Measurements from ENCODE around the gene FES. TPM values are rescaled to one million over a fixed set of nuclear protein-coding genes. Genes with fewer than 3 reads are reported as not detected.

The FES gene
- total and polyA plus RNA-seq, 2 experiments from 2014 or later: 3.5 TPM

- no peaks in the 10 kb centered on the region for H3K36me3 ChIP-seq (ENCODE audit: low read depth)
- H3K4me2 ChIP-seq (ENCODE audit: unreplicated experiment): no peak overlapping the region
- peaks cover 30% of the 10 kb centered on the region for H3K4me1 ChIP-seq (ENCODE audit: insufficient read depth)
- TF ChIP-seq EZH2phosphoT487 (IDR thresholded peaks at IDR 0.05; ENCODE audit: insufficient read depth, low read depth) (no peak), EZH2 (IDR thresholded peaks at IDR 0.05; ENCODE audit: insufficient read depth, poor library complexity, severe bottlenecking) (no peak)
- 89 to 93% methylated on average over 4 of the region's 4 CpGs for WGBS, 2 experiments (ENCODE audit: low coverage in 1 of 2, low lambda C conversion rate in 2 of 2, missing lambda C conversion rate in 2 of 2)
- H3K4me3 ChIP-seq: no peak overlapping the region
- no peaks in the 10 kb centered on the region for H3K9me2 ChIP-seq (ENCODE audit: insufficient read depth)
- peaks cover 30% of the 10 kb centered on the region for H3F3A ChIP-seq (ENCODE audit: insufficient read depth)
- no peak for DNase-seq
- H2AFZ ChIP-seq: no peak overlapping the region
- H3K79me2 ChIP-seq (ENCODE audit: insufficient read depth): peaks cover 7% of the 10 kb centered on the region
- no peaks in the 10 kb centered on the region for H3K9me3 ChIP-seq (ENCODE audit: low read depth)
- H3K27me3 ChIP-seq (replicated peaks; ENCODE audit: insufficient read depth): no peaks in the 10 kb centered on the region
- no peaks in the 10 kb centered on the region for H4K20me1 ChIP-seq (ENCODE audit: insufficient read depth)
- in situ Hi-C loops (cut with MboI): no loop called here
- no peak overlapping the region for H3K27ac ChIP-seq
- no peak overlapping the region for H3K9ac ChIP-seq
These were observed 18.6 kb upstream of the FES start for GRCh38 chr15:90865702-90866101.

GRCh38 chr15:90866161-90866715 lies 18.1 kb upstream of the FES start:
- DNase-seq: no peak
- Histone ChIP-seq H3K9ac (no peak overlapping the region), H3K4me1 (ENCODE audit: insufficient read depth) (peaks cover 31% of the 10 kb centered on the region), H3K9me2 (ENCODE audit: insufficient read depth) (no peaks in the 10 kb centered on the region), H2AFZ (no peak overlapping the region), H3K27me3 (replicated peaks; ENCODE audit: insufficient read depth) (no peaks in the 10 kb centered on the region), H3K36me3 (ENCODE audit: low read depth) (no peaks in the 10 kb centered on the region), H3K4me2 (ENCODE audit: unreplicated experiment) (no peak overlapping the region), H3F3A (ENCODE audit: insufficient read depth) (peaks cover 32% of the 10 kb centered on the region), H3K79me2 (ENCODE audit: insufficient read depth) (peaks cover 11% of the 10 kb centered on the region), H3K27ac (no peak overlapping the region), H4K20me1 (ENCODE audit: insufficient read depth) (no peaks in the 10 kb centered on the region), H3K9me3 (ENCODE audit: low read depth) (no peaks in the 10 kb centered on the region), H3K4me3 (no peak overlapping the region)
- TF ChIP-seq EZH2phosphoT487 (IDR thresholded peaks at IDR 0.05; ENCODE audit: insufficient read depth, low read depth): no peak
- no peak for TF ChIP-seq EZH2 (IDR thresholded peaks at IDR 0.05; ENCODE audit: insufficient read depth, poor library complexity, severe bottlenecking)
- 56 to 57% methylated on average over 16 of the region's 16 CpGs for WGBS, 2 experiments (ENCODE audit: low coverage in 1 of 2, low lambda C conversion rate in 2 of 2, missing lambda C conversion rate in 2 of 2)
- in situ Hi-C loops (cut with MboI): no loop called here

GRCh38 chr15:90866800-90867199 lies 17.5 kb upstream of the FES start:
- in situ Hi-C loops (cut with MboI): no loop called here
- peaks cover 32% of the 10 kb centered on the region for H3F3A ChIP-seq (ENCODE audit: insufficient read depth)

GRCh38 chr15:90868261-90868689 lies 16.0 kb upstream of the FES start, which contains the start of gene FURIN:
FURIN (plus strand) TSS chr15:90868588; CDS start chr15:90875741, 7,153 bp downstream.
- H3K27ac ChIP-seq: peak within 1 kb of the TSS; percentile 90
- peak within 1 kb of the TSS; percentile 86 for H3K4me2 ChIP-seq (ENCODE audit: unreplicated experiment)
- peaks cover 29% of the 10 kb centered on the region for H3K79me2 ChIP-seq (ENCODE audit: insufficient read depth)
- H3K36me3 ChIP-seq (ENCODE audit: low read depth): no peaks in the 10 kb centered on the region
- peaks cover 36% of the 10 kb centered on the region for H3F3A ChIP-seq (ENCODE audit: insufficient read depth)
- TF ChIP-seq EZH2phosphoT487 (IDR thresholded peaks at IDR 0.05; ENCODE audit: insufficient read depth, low read depth) (no peak), EZH2 (IDR thresholded peaks at IDR 0.05; ENCODE audit: insufficient read depth, poor library complexity, severe bottlenecking) (no peak)
- no peak for DNase-seq
- no peak within 1 kb of the TSS for H3K4me3 ChIP-seq
- H3K9me2 ChIP-seq (ENCODE audit: insufficient read depth): no peaks in the 10 kb centered on the region
- H2AFZ ChIP-seq: 0 out of 2 replicates have a peak within 1 kb of the TSS, but pooled peaks have one; percentile 41
- WGBS, 2 experiments (ENCODE audit: low coverage in 1 of 2, low lambda C conversion rate in 2 of 2, missing lambda C conversion rate in 2 of 2): 89 to 92% methylated on average over 6 of the region's 6 CpGs
- peak within 1 kb of the TSS; percentile 65 for H3K9ac ChIP-seq
- no peaks in the 10 kb centered on the region for H4K20me1 ChIP-seq (ENCODE audit: insufficient read depth)
- no peaks in the 10 kb centered on the region for H3K9me3 ChIP-seq (ENCODE audit: low read depth)
- H3K27me3 ChIP-seq (replicated peaks; ENCODE audit: insufficient read depth): no peaks in the 10 kb centered on the region
- in situ Hi-C loops (cut with MboI): no loop called here
- peaks cover 40% of the 10 kb centered on the region for H3K4me1 ChIP-seq (ENCODE audit: insufficient read depth)

More at GRCh38 chr15:90866800-90867199, 17.5 kb upstream of the FES start:
- no peak overlapping the region for H3K4me2 ChIP-seq (ENCODE audit: unreplicated experiment)
- H2AFZ ChIP-seq: no peak overlapping the region
- H3K4me1 ChIP-seq (ENCODE audit: insufficient read depth): peaks cover 31% of the 10 kb centered on the region
- no peaks in the 10 kb centered on the region for H4K20me1 ChIP-seq (ENCODE audit: insufficient read depth)
- 83 to 84% methylated on average over 3 of the region's 3 CpGs for WGBS, 2 experiments (ENCODE audit: low coverage in 1 of 2, low lambda C conversion rate in 2 of 2, missing lambda C conversion rate in 2 of 2)
- peaks cover 14% of the 10 kb centered on the region for H3K79me2 ChIP-seq (ENCODE audit: insufficient read depth)
- H3K4me3 ChIP-seq: no peak overlapping the region
- H3K36me3 ChIP-seq (ENCODE audit: low read depth): no peaks in the 10 kb centered on the region
- no peaks in the 10 kb centered on the region for H3K9me3 ChIP-seq (ENCODE audit: low read depth)
- H3K27ac ChIP-seq: no peak overlapping the region
- H3K9me2 ChIP-seq (ENCODE audit: insufficient read depth): no peaks in the 10 kb centered on the region
- DNase-seq: no peak
- no peaks in the 10 kb centered on the region for H3K27me3 ChIP-seq (replicated peaks; ENCODE audit: insufficient read depth)
- TF ChIP-seq EZH2 (IDR thresholded peaks at IDR 0.05; ENCODE audit: insufficient read depth, poor library complexity, severe bottlenecking) (no peak), EZH2phosphoT487 (IDR thresholded peaks at IDR 0.05; ENCODE audit: insufficient read depth, low read depth) (no peak)
- H3K9ac ChIP-seq: no peak overlapping the region
